ENCODE results near the gene MYLK3.
"Not testable (repeated sequence)": the region's sequence is repeated elsewhere in the genome, so short reads cannot be mapped to it uniquely, and the experiment has no call there.

Gene MYLK3

DNA sequence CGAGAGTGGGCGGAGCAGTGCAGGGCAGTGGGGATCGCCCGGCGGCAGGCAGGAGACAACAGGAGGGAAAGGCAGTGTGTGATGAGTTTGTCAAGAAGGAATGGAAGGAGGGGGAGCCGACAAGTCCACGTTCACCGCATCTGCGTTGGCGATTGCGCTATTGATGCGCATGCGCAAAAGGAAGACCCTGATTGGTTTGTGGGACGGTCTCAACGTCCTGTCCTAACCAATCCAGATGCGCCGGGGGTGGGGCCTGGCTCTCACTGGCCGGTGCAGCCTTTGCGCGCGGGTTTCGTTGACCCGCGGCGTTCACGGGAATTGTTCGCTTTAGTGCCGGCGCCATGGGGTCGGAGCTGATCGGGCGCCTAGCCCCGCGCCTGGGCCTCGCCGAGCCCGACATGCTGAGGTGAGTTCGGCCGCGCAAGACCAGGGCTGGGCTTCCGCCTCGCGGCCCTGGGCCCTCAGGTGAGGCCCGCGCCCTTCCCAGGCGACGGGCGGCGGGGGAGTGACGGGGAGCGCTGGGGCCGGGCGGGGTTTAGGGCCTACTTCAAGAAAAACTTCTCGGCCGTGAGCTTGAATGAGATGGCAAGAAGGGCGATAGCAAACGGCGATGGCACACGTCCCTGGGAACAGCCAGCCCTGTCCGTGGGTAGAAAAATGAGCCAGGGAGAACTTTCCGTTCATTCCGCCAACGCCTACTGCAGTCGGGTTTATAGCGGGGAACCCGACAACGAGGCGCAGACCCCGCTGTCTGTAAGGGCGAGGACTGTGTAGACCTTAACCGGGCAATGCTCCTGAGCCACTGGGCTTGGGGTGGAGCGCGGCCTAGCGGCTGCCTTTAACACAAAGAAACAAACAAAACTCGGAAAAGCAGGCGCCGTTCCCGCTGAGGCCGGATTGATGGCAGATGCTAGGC is 58.5 kb downstream of the MYLK3 start, which contains the start of gene ORC6:
ORC6 (plus strand) TSS at position 295 of the 916 bp plus-strand sequence; CDS start at position 342, 47 bp downstream.
- peak; percentile 96 for DNase-seq

DNA sequence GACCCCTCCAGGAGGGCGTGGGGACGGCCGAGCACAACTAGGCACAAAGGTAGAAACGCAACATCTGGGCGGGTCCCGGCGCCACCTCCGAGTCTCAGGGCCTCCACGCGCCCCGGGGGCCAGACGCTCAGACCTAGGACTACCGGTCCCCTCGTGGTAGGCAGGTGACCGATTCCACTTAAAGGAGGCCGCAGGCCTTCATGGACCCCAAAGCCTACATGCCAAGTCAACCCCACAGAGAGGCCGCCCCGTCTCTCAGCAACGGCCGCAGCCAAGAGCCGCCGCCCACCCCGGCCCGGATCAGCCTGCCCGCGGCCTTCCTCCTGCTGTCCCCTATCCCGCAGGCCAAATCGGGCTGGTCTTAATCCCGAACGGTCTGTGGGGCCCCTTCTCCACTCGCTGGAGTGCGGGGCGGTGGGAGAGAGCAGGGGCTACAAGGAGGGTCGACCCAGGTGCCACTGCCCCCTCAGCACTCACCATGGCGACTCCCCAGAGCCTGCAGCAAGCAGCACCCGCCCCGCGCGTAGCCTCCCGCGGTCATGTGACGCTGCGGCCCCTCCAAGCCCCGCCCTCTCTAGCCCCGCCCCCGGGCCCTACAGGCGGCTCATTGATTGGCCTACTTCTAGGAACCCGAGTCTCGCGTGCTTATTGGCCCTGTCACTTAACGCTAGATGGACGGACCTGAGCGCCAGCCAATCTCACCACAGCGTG is 59.3 kb downstream of the MYLK3 start, which contains the start of gene VPS35:
VPS35 (minus strand) TSS at position 525 of the 711 bp plus-strand sequence; CDS start at position 480, 45 bp downstream.
- DNase-seq = peak; percentile 98

DNA sequence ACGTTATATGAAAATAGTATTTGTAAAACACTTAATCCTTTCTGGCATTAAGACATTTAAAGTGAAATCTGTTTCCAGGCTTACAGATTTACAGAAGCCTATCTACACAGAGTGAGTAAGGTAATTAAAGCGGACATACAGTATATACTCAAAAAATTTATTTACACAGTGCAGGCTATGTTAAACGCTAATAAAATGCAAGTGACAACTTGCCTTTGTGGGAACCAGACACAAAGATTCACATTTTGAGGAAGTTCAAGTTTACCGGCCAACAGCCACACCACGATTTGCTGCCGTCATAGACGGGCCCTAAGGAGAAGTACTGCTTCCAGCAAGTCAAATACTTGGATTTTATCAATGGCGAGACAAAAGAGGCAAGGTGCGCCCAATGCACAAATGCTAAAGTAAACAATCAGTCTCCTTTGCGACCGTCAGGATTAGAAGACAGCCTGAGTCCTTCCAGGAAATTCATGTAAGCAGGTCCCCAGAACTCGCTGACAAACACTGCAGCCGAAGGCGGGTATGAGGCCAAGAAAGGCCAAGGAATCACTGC is 60.0 kb downstream of the MYLK3 start:
- DNase-seq = no peak

DNA sequence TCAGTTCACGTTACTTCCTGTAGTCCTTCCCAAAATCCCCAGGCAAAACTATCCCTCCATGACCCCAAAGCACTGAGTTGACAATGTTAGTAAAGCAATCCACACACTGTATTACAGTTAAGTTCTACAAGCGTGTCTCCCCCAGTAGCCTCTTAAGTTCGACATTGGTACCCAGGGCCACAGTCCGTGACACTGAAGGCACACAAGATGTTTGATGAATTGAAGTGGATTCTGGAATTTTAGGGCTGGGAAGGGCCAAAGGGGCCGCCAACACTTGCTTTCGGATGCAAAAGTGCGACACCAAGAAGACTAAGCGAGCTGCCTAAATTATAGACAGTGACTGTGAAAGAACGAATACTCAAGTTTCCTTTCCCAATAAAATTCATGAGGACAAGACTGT is 60.7 kb downstream of the MYLK3 start:
- DNase-seq = no peak

DNA sequence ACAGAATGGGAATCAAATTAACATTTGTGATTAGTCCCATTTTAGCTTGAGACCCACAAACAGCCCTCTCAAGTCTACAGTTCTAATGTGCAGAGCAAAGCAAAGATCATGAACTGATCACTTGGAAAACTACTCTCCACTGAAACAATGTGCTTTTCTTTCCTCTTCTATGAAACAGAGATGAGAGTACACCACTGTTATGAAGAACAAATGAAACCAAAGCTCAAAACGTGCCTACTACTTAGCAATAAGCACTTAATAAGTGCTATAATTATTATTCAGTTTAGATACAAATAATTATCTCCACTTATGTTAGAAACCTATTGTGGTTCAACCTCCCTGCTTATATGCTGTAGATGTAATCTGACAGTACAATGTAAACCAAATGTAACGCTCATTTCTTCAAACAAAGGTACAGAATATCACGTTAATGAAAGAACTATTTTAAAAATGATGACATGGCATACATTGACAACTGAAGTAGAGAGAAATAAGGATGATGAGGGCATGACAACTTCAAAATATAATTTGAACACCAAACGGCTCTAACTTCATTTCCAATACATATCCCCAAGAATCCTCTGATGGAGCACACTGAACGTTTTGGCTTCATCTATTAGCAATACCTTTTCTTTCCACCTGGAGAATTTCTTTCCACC is 61.2 kb downstream of the MYLK3 start:
- no peak for DNase-seq

DNA sequence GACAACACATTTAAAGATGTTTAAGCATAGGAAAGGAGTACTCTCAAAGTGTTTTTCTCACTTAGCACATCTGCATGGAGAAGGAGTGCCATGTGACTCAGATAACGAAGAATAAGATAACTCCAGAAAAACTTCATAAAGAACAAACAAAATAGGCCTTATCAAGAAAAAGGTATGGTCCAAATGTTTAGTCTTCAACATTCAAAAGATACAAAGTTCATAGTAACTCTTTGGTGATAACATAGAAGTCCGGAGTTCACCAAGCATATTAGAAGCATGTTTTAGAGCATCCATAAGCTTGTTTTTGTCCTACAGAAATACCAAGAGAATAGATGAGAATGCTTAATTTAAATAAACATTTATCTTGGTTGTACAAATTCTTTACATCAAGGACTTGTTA is 66.3 kb downstream of the MYLK3 start:
- not testable (repeated sequence) for DNase-seq

DNA sequence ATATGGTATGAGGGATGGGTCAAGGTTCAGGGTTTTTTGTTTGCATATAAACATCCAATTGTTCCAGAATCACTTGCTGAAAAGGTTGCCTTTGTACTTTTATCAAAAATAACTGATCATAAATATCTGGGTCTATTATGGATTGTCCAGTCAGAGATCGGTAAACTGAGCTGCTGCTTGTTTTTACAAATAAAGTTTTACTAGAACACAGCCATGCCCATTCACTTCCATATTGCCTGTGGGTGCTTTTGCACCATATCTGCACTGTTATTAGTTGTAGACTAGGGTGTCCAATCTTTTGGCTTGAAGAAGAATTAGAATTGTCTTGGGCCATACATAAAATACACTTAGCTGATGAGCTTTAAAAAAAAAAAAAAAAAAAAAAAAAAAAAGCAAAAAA is 70.2 kb downstream of the MYLK3 start:
- DNase-seq = not testable (repeated sequence)

DNA sequence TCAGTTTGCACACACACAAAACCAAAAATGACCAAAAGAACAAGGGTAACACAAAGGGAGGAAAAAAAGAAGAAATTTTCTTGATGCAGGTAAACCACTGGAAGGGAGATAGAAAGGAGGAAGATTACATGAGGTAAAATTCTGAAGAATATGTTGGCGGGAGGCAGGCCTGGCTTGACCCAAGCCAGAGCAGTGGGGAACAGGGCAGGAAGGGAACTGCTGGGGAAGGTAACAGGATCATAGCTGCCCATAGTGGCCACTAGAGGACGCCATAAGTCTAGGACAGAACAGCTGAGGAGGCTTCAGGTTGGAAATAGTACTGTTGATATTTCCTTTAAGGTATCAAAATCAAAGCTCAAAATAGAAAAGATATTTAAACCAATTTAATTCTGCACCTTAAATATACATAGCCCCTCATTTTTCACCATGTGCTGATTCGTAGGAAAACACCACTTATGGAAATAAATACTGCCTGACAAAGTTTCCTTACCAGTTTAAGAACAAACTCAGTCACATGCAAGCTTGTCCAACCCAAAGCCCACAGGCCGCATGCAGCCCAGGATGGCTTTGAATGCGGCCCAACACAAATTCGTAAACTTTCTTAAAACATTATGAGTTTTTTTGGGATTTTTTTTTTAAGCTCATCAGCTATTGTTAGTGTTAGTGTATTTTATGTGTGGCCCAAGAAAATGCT is 74.7 kb downstream of the MYLK3 start:
- DNase-seq = peak; percentile 12

DNA sequence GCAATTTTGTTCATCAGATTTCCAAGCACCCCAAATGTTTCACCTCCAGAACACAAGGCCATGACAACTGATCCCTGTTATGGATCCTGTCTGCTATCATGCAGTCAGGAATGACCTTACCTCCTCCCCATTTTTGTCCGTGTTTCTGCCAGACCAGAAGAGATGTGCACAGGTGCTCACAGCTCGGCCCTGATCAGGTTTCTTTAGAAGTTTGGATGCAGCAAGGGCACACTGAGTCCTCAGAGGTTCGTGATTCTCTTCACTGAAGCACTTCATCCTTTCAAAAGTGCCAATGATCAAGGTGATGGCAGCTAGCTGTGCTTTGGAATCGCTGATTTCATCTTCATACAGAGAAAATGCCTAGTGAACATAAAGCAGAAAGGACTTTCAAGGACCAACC is 86.0 kb downstream of the MYLK3 start:
- no peak for DNase-seq

DNA sequence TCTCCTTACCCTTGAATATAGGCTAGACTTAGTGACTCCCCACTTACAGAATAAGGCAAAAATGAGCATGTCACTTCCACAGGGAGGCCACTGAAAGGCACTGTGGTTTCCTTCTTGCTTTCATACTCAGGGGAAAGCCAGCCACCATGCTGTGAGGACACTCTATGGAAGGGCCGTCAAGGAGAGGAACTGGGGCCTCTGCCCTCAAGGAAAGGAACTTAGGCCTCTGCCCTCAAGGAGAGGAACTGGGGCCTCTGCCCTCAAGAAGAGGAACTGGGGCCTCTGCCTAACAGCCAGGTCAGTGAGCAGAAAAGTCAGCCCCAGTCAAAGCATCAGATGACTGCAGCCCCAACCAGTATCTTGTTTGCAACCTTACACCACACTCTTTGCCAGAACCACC is 89.2 kb downstream of the MYLK3 start:
- no peak for DNase-seq
